GM23338 (cell line): ENCODE results near the gene CHST10. TPM values are rescaled to one million over a fixed set of nuclear protein-coding genes. Genes with fewer than 3 reads are reported as not detected.

Source experiments
- ATAC-seq: fragments of 200-7000 bp; cut with Tn5 transposase; 3 replicates; pipeline ENCODE4 v1.9.1; 2020
- DNase-seq: peaks from one replicate; pipeline ENCODE4 v3.0.0-alpha.2; 2015; ENCODE audit warnings: low spot score
- H2AFZ ChIP-seq: fragments of 200-600 bp; sonication (generic); 2 replicates; pipeline ENCODE4 v1.8.0; 2016; ENCODE audit warnings: antibody characterized with exemption, mild to moderate bottlenecking, moderate library complexity
- H3F3A ChIP-seq: fragments of 200-600 bp; sonication (generic); replicated peaks from 2 replicates; pipeline ENCODE4 v1.8.0; 2017; ENCODE audit warnings: antibody characterized with exemption, mixed run types, low read depth
- H3K27ac ChIP-seq: fragments of 200-600 bp; sonication (generic); 2 replicates; pipeline ENCODE4 v1.6.1; 2016; ENCODE audit warnings: low read depth
- H3K27me3 ChIP-seq: fragments of 200-600 bp; sonication (generic); 2 replicates; pipeline ENCODE4 v1.8.0; 2016; ENCODE audit warnings: mild to moderate bottlenecking, mixed run types, moderate library complexity; ENCODE audit not compliant: insufficient read depth
- H3K36me3 ChIP-seq: fragments of 200-600 bp; sonication (generic); 2 replicates; pipeline ENCODE4 v1.8.0; 2016; ENCODE audit warnings: mild to moderate bottlenecking; ENCODE audit not compliant: insufficient read depth
- H3K4me1 ChIP-seq: fragments of 200-600 bp; sonication (generic); 2 replicates; pipeline ENCODE4 v1.8.0; 2016; ENCODE audit warnings: mild to moderate bottlenecking, moderate library complexity; ENCODE audit not compliant: insufficient read depth
- H3K4me2 ChIP-seq: fragments of 200-600 bp; sonication (generic); 2 replicates; pipeline ENCODE4 v1.7.1; 2017; ENCODE audit warnings: mixed run types
- H3K4me3 ChIP-seq: fragments of 200-600 bp; sonication (generic); 2 replicates; pipeline ENCODE4 v1.6.1; 2016; ENCODE audit warnings: mixed run types
- H3K79me2 ChIP-seq: fragments of 200-600 bp; sonication (generic); replicated peaks from 2 replicates; pipeline ENCODE4 v1.8.0; 2017; ENCODE audit warnings: mild to moderate bottlenecking; ENCODE audit not compliant: insufficient read depth
- H3K9me2 ChIP-seq: fragments of 200-600 bp; sonication (generic); 2 replicates; pipeline ENCODE4 v1.8.0; 2017; ENCODE audit not compliant: insufficient read depth
- H4K20me1 ChIP-seq: fragments of 200-600 bp; sonication (generic); replicated peaks from 2 replicates; pipeline ENCODE4 v1.8.0; 2017; ENCODE audit warnings: mild to moderate bottlenecking; ENCODE audit not compliant: insufficient read depth
- H3K27ac Mint-ChIP-seq: 2 replicates; pipeline ENCODE4 v1.8.0; 2020; ENCODE audit warnings: inconsistent platforms, mild to moderate bottlenecking, moderate library complexity, mixed read lengths
- H3K27me3 Mint-ChIP-seq: 3 replicates; pipeline ENCODE4 v1.8.0; 2022; ENCODE audit warnings: low read depth, mild to moderate bottlenecking, moderate library complexity, mixed read lengths, inconsistent platforms; ENCODE audit not compliant: insufficient read depth, poor library complexity
- H3K36me3 Mint-ChIP-seq: 3 replicates; pipeline ENCODE4 v1.8.0; 2021; ENCODE audit warnings: low read depth, mild to moderate bottlenecking, inconsistent platforms, moderate library complexity, mixed read lengths
- H3K4me1 Mint-ChIP-seq: 3 replicates; pipeline ENCODE4 v1.8.0; 2020; ENCODE audit warnings: mild to moderate bottlenecking, inconsistent platforms, mixed read lengths
- H3K4me3 Mint-ChIP-seq: 3 replicates; pipeline ENCODE4 v1.8.0; 2021; ENCODE audit warnings: moderate library complexity, mild to moderate bottlenecking, inconsistent platforms, mixed read lengths
- H3K9me3 Mint-ChIP-seq: 3 replicates; pipeline ENCODE4 v1.8.0; 2020; ENCODE audit warnings: moderate library complexity, mild to moderate bottlenecking, inconsistent platforms, mixed read lengths
- EZH2phosphoT487 ChIP-seq: fragments of 200-600 bp; sonication (generic); IDR thresholded peaks from one replicate; pipeline ENCODE4 v1.8.1; 2018; ENCODE audit warnings: antibody characterized with exemption; ENCODE audit not compliant: unreplicated experiment
- JUNB ChIP-seq: IDR thresholded peaks from one replicate; pipeline ENCODE4 v1.6.1; 2016; ENCODE audit warnings: antibody characterized with exemption; ENCODE audit not compliant: unreplicated experiment
- NANOG ChIP-seq: IDR thresholded peaks from 2 replicates; pipeline ENCODE4 v1.6.1; 2016; ENCODE audit warnings: antibody characterized with exemption, borderline replicate concordance
- POLR2AphosphoS5 ChIP-seq: IDR thresholded peaks from 2 replicates; pipeline ENCODE4 v1.6.1; 2016; ENCODE audit warnings: antibody characterized with exemption, low read depth
- STAT1 ChIP-seq: IDR thresholded peaks from one replicate; pipeline ENCODE4 v1.6.1; 2016; ENCODE audit warnings: antibody characterized with exemption; ENCODE audit not compliant: unreplicated experiment
- ZNF331 ChIP-seq: fragments of 250-450 bp; sonication (Bioruptor Pico); IDR thresholded peaks from 2 replicates; pipeline ENCODE4 v1.5.0; 2020; ENCODE audit warnings: low read depth, mild to moderate bottlenecking, moderate library complexity
- polyA plus RNA-seq: library from polyadenylated mRNA; unstranded; fragments of >200 nt; fragmentation: Nextera tagmentation; extraction: Ambion mirVana; gene quantifications from 2 replicates; pipeline ENCODE4 v1.2.1, GENCODE V29; 2016
- total RNA-seq: library from RNA; depleted of rRNA; stranded (reverse); fragments of >200 nt; shearing (Covaris generic); gene quantifications from 2 replicates; pipeline ENCODE4 v1.2.3, GENCODE V29; 2014
- TF ChIP-seq, protein P1 (sequence below), 2 experiments: fragments of 200-600 bp in 1 of 2; sonication (generic) in 1 of 2; conservative IDR thresholded peaks; 2 replicates each; pipeline versions ENCODE4 v1.5.1 to v1.6.1; 2016 to 2017; ENCODE audit warnings: antibody characterized with exemption in 2 of 2, low read depth in 2 of 2, mild to moderate bottlenecking in 2 of 2, moderate library complexity in 1 of 2
- TF ChIP-seq, protein P2 (sequence below): IDR thresholded peaks from one replicate; pipeline ENCODE4 v1.6.1; 2018; ENCODE audit warnings: antibody characterized with exemption; ENCODE audit not compliant: unreplicated experiment
- TF ChIP-seq, protein P3 (sequence below): IDR thresholded peaks from 2 replicates; pipeline ENCODE4 v1.6.1; 2016; ENCODE audit warnings: antibody characterized with exemption
- TF ChIP-seq, protein P4 (sequence below): fragments of 250-450 bp; sonication (Bioruptor Pico); IDR thresholded peaks from 2 replicates; pipeline ENCODE4 v1.5.0; 2020; ENCODE audit warnings: mild to moderate bottlenecking, moderate library complexity

Gene CHST10
- total and polyA plus RNA-seq, 2 experiments from 2014 or later, result 7.7 to 24.5 TPM

DNA sequence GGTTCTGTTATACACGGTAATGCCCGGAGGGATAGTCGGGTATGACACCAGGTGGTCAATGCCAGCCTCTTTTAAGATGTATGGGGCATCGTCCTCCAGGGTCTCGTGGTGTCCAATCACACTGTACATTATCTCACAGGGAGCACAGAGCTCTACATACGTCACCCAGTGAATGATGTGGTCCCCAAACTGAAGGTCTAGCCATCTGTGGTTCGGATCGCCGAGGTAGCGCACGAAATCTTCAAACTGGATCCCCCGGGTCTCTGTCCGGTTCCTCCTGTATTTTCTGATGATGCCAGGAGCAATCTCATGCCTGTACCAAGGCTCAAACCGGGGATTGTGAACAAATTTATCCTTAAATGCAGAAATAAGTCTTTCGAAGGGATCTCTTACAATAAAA, 24.1 kb downstream of the CHST10 start:
- no peak overlapping the region for H3K4me3 ChIP-seq
- no peaks in the 10 kb centered on the region for H3K27me3 ChIP-seq
- DNase-seq (no peak), ATAC-seq (no peak)
- H3K4me1 ChIP-seq, result no peaks in the 10 kb centered on the region
- H3K4me1 Mint-ChIP-seq, result peaks cover 8% of the 10 kb centered on the region
- H3K79me2 ChIP-seq, result no peaks in the 10 kb centered on the region
- H3K4me2 ChIP-seq, result no peak overlapping the region
- no peak overlapping the region for H3K4me3 Mint-ChIP-seq
- no peaks in the 10 kb centered on the region for H3K9me3 Mint-ChIP-seq
- H3K27ac ChIP-seq, result no peak overlapping the region
- H4K20me1 ChIP-seq, result no peaks in the 10 kb centered on the region; the same call in 1 of the 2 replicates
- H3K36me3 Mint-ChIP-seq, result peaks cover 64% of the 10 kb centered on the region
- no peaks in the 10 kb centered on the region for H3K9me2 ChIP-seq
- no peaks in the 10 kb centered on the region for H3F3A ChIP-seq
- TF ChIP-seq POLR2AphosphoS5, result no peak
- TF ChIP-seq JUNB, result no peak
- TF ChIP-seq EZH2phosphoT487, result no peak
- TF ChIP-seq, protein P1, sequence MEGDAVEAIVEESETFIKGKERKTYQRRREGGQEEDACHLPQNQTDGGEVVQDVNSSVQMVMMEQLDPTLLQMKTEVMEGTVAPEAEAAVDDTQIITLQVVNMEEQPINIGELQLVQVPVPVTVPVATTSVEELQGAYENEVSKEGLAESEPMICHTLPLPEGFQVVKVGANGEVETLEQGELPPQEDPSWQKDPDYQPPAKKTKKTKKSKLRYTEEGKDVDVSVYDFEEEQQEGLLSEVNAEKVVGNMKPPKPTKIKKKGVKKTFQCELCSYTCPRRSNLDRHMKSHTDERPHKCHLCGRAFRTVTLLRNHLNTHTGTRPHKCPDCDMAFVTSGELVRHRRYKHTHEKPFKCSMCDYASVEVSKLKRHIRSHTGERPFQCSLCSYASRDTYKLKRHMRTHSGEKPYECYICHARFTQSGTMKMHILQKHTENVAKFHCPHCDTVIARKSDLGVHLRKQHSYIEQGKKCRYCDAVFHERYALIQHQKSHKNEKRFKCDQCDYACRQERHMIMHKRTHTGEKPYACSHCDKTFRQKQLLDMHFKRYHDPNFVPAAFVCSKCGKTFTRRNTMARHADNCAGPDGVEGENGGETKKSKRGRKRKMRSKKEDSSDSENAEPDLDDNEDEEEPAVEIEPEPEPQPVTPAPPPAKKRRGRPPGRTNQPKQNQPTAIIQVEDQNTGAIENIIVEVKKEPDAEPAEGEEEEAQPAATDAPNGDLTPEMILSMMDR (conservative IDR thresholded peaks at IDR 0.05; ENCODE audit: low read depth in 2 of 2), result no peak
- TF ChIP-seq, protein P2, sequence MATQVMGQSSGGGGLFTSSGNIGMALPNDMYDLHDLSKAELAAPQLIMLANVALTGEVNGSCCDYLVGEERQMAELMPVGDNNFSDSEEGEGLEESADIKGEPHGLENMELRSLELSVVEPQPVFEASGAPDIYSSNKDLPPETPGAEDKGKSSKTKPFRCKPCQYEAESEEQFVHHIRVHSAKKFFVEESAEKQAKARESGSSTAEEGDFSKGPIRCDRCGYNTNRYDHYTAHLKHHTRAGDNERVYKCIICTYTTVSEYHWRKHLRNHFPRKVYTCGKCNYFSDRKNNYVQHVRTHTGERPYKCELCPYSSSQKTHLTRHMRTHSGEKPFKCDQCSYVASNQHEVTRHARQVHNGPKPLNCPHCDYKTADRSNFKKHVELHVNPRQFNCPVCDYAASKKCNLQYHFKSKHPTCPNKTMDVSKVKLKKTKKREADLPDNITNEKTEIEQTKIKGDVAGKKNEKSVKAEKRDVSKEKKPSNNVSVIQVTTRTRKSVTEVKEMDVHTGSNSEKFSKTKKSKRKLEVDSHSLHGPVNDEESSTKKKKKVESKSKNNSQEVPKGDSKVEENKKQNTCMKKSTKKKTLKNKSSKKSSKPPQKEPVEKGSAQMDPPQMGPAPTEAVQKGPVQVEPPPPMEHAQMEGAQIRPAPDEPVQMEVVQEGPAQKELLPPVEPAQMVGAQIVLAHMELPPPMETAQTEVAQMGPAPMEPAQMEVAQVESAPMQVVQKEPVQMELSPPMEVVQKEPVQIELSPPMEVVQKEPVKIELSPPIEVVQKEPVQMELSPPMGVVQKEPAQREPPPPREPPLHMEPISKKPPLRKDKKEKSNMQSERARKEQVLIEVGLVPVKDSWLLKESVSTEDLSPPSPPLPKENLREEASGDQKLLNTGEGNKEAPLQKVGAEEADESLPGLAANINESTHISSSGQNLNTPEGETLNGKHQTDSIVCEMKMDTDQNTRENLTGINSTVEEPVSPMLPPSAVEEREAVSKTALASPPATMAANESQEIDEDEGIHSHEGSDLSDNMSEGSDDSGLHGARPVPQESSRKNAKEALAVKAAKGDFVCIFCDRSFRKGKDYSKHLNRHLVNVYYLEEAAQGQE, result no peak
- H3K27me3 Mint-ChIP-seq, result peaks cover 14% of the 10 kb centered on the region
- H2AFZ ChIP-seq, result no peak overlapping the region
- no peak overlapping the region for H3K27ac Mint-ChIP-seq
- H3K36me3 ChIP-seq, result no peaks in the 10 kb centered on the region

DNA sequence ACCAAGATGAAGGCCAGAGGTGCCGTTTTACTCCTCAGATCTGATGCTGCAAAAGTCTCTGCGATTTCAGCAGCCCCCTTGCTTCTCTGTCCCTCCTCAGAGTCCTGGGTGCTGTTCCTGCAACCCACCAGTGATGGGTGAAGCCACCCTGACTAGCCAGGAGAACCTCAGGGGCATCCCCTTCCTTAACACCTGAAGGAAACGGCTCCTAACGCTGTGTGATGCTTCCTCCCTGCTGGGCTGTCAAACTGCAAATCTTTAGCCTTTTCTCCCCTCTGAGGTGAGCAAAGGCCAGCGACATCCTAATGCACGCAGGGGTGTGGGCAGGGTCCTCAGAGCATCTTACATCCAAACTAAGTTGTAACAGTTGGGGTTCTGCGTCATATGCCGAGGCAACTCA, 24.8 kb downstream of the CHST10 start:
- Mint-ChIP-seq H3K36me3 (peaks cover 60% of the 10 kb centered on the region), H3K4me3 (no peak overlapping the region), H3K27me3 (peaks cover 20% of the 10 kb centered on the region), H3K9me3 (no peaks in the 10 kb centered on the region), H3K27ac (no peak overlapping the region), H3K4me1 (peaks cover 10% of the 10 kb centered on the region)
- H3F3A ChIP-seq, result no peaks in the 10 kb centered on the region
- H2AFZ ChIP-seq, result no peak overlapping the region
- H3K27me3 ChIP-seq, result no peaks in the 10 kb centered on the region
- H3K36me3 ChIP-seq, result no peaks in the 10 kb centered on the region
- no peak overlapping the region for H3K4me2 ChIP-seq
- no peak for DNase-seq
- no peaks in the 10 kb centered on the region for H3K79me2 ChIP-seq
- no peak overlapping the region for H3K27ac ChIP-seq
- no peaks in the 10 kb centered on the region; the same call in 1 of the 2 replicates for H4K20me1 ChIP-seq
- ATAC-seq, result no peak
- H3K4me1 ChIP-seq, result no peaks in the 10 kb centered on the region
- H3K4me3 ChIP-seq, result no peak overlapping the region
- H3K9me2 ChIP-seq, result no peaks in the 10 kb centered on the region
- no peak for TF ChIP-seq ZNF331 (CRISPR knock-in tag)
- TF ChIP-seq, protein P3, sequence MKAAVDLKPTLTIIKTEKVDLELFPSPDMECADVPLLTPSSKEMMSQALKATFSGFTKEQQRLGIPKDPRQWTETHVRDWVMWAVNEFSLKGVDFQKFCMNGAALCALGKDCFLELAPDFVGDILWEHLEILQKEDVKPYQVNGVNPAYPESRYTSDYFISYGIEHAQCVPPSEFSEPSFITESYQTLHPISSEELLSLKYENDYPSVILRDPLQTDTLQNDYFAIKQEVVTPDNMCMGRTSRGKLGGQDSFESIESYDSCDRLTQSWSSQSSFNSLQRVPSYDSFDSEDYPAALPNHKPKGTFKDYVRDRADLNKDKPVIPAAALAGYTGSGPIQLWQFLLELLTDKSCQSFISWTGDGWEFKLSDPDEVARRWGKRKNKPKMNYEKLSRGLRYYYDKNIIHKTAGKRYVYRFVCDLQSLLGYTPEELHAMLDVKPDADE, result no peak
- TF ChIP-seq POLR2AphosphoS5, result no peak
- TF ChIP-seq NANOG, result no peak
- no peak for TF ChIP-seq STAT1
- no peak for TF ChIP-seq EZH2phosphoT487
- TF ChIP-seq, protein P4, sequence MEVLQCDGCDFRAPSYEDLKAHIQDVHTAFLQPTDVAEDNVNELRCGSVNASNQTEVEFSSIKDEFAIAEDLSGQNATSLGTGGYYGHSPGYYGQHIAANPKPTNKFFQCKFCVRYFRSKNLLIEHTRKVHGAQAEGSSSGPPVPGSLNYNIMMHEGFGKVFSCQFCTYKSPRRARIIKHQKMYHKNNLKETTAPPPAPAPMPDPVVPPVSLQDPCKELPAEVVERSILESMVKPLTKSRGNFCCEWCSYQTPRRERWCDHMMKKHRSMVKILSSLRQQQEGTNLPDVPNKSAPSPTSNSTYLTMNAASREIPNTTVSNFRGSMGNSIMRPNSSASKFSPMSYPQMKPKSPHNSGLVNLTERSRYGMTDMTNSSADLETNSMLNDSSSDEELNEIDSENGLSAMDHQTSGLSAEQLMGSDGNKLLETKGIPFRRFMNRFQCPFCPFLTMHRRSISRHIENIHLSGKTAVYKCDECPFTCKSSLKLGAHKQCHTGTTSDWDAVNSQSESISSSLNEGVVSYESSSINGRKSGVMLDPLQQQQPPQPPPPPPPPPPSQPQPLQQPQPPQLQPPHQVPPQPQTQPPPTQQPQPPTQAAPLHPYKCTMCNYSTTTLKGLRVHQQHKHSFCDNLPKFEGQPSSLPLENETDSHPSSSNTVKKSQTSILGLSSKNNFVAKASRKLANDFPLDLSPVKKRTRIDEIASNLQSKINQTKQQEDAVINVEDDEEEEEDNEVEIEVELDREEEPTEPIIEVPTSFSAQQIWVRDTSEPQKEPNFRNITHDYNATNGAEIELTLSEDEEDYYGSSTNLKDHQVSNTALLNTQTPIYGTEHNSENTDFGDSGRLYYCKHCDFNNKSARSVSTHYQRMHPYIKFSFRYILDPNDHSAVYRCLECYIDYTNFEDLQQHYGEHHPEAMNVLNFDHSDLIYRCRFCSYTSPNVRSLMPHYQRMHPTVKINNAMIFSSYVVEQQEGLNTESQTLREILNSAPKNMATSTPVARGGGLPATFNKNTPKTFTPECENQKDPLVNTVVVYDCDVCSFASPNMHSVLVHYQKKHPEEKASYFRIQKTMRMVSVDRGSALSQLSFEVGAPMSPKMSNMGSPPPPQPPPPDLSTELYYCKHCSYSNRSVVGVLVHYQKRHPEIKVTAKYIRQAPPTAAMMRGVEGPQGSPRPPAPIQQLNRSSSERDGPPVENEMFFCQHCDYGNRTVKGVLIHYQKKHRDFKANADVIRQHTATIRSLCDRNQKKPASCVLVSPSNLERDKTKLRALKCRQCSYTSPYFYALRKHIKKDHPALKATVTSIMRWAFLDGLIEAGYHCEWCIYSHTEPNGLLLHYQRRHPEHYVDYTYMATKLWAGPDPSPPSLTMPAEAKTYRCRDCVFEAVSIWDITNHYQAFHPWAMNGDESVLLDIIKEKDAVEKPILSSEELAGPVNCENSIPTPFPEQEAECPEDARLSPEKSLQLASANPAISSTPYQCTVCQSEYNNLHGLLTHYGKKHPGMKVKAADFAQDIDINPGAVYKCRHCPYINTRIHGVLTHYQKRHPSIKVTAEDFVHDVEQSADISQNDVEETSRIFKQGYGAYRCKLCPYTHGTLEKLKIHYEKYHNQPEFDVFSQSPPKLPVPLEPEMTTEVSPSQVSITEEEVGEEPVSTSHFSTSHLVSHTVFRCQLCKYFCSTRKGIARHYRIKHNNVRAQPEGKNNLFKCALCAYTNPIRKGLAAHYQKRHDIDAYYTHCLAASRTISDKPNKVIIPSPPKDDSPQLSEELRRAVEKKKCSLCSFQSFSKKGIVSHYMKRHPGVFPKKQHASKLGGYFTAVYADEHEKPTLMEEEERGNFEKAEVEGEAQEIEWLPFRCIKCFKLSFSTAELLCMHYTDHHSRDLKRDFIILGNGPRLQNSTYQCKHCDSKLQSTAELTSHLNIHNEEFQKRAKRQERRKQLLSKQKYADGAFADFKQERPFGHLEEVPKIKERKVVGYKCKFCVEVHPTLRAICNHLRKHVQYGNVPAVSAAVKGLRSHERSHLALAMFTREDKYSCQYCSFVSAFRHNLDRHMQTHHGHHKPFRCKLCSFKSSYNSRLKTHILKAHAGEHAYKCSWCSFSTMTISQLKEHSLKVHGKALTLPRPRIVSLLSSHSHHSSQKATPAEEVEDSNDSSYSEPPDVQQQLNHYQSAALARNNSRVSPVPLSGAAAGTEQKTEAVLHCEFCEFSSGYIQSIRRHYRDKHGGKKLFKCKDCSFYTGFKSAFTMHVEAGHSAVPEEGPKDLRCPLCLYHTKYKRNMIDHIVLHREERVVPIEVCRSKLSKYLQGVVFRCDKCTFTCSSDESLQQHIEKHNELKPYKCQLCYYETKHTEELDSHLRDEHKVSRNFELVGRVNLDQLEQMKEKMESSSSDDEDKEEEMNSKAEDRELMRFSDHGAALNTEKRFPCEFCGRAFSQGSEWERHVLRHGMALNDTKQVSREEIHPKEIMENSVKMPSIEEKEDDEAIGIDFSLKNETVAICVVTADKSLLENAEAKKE (CRISPR knock-in tag), result no peak
